ENCODE measurements around the gene SLC46A1. TPM values are rescaled to one million over a fixed set of nuclear protein-coding genes. Genes with fewer than 3 reads are reported as not detected.

SLC46A1 gene
- total and polyA plus RNA-seq, 10 of the 15 experiments (the other 5 are each of a cell fraction or from before 2014, with no cell fraction given), result 1.7 to 6.9 (median 4.0) TPM

- TF ChIP-seq ZNF592 (IDR thresholded peaks at IDR 0.05), result no peak
- no peak for TF ChIP-seq BCL3 (IDR thresholded peaks at IDR 0.05; ENCODE audit: borderline replicate concordance, insufficient read depth, low read depth, low read length, poor library complexity, severe bottlenecking)
- TF ChIP-seq, protein P1, sequence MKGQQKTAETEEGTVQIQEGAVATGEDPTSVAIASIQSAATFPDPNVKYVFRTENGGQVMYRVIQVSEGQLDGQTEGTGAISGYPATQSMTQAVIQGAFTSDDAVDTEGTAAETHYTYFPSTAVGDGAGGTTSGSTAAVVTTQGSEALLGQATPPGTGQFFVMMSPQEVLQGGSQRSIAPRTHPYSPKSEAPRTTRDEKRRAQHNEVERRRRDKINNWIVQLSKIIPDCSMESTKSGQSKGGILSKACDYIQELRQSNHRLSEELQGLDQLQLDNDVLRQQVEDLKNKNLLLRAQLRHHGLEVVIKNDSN (IDR thresholded peaks at IDR 0.05; ENCODE audit: borderline replicate concordance, extremely low read length, insufficient read depth, low read depth, low read length), result no peak
- TF ChIP-seq MLLT1 (IDR thresholded peaks at IDR 0.05), result no peak
- no peak for TF ChIP-seq MXI1 (IDR thresholded peaks at IDR 0.05; ENCODE audit: low read depth, low read length)
Measured at GRCh38 chr17:28415886-28416285, 9.9 kb upstream of the SLC46A1 start (continued).
